Activated B cell treated with CpG ODN at 0.5 μM for 24 hours (primary cell): ENCODE results near the gene BIN2. TPM values are rescaled to one million over a fixed set of nuclear protein-coding genes. Genes with fewer than 3 reads are reported as not detected.
A peak's percentile ranks its signal among the peaks of the same experiment; 100 is the strongest.

ENCODE experiments used
- ATAC-seq: fragments of 200-7000 bp; cut with Tn5 transposase; one replicate; pipeline ENCODE4 v1.10.0; 2021; ENCODE audit warnings: low read depth, mild to moderate bottlenecking, moderate library complexity
- CTCF ChIA-PET: fragments of 350-600 bp; sonication (Branson Sonifier 250); formaldehyde crosslinking; loops from one replicate; lab custom pipeline; 2021; ENCODE audit warnings: antibody characterized with exemption; lab: Charles Lee
- POLR2A ChIA-PET: fragments of 350-600 bp; sonication (Branson Sonifier 250); formaldehyde crosslinking; loops from one replicate; lab custom pipeline; 2021; ENCODE audit warnings: antibody characterized with exemption; lab: Charles Lee
- DNase-seq: peaks from one replicate; pipeline ENCODE4 v3.0.0; 2022
- H3K27ac Mint-ChIP-seq: one replicate; pipeline ENCODE4 v1.8.0; 2020; ENCODE audit warnings: mixed read lengths
- H3K27me3 Mint-ChIP-seq: one replicate; pipeline ENCODE4 v1.8.0; 2021; ENCODE audit warnings: mixed read lengths
- H3K36me3 Mint-ChIP-seq: one replicate; pipeline ENCODE4 v1.8.0; 2021; ENCODE audit warnings: low read depth, mixed read lengths
- H3K4me1 Mint-ChIP-seq: one replicate; pipeline ENCODE4 v1.8.0; 2021; ENCODE audit warnings: mixed read lengths
- H3K4me3 Mint-ChIP-seq: one replicate; pipeline ENCODE4 v1.8.0; 2020; ENCODE audit warnings: mild to moderate bottlenecking, mixed read lengths
- H3K9me3 Mint-ChIP-seq: one replicate; pipeline ENCODE4 v1.8.0; 2020; ENCODE audit warnings: mixed read lengths
- CTCF ChIP-seq: fragments of 200-600 bp; IDR thresholded peaks from one replicate; pipeline ENCODE4 v1.8.0; 2022; ENCODE audit warnings: antibody characterized with exemption, mild to moderate bottlenecking
- intact Hi-C: fragments of 100-400 bp; cut with micrococcal nuclease; formaldehyde crosslinking; loops from one replicate; pipeline ENCODE4 v1.15.1; 2024
- total RNA-seq: library from RNA; stranded (reverse); gene quantifications from 2 replicates; pipeline ENCODE4 v1.2.3, GENCODE V29; 2022

The BIN2 gene
- total RNA-seq, 1 donor from 2014 or later = 25.6 TPM

GRCh38 chr12:51246254-51246853, 77.6 kb downstream of the BIN2 start:
- DNase-seq (no peak), ATAC-seq (peak; percentile 20)
- ChIA-PET POLR2A (interaction anchor here (0.6 to 1.8 kb wide), 3 partner anchors 8 to 20 kb away, joined by 4 to 13 read pairs (median 6); partner anchors contain the start of gene DAZAP2), CTCF (interaction anchor here (1.6 kb wide), 1 partner anchor 95 kb away, joined by 5 read pairs; no protein-coding TSS in a partner anchor)
- H3K27ac Mint-ChIP-seq = peak overlapping the region; percentile 87
- H3K4me1 Mint-ChIP-seq = peaks cover 49% of the 10 kb centered on the region
- TF ChIP-seq CTCF = no peak
- H3K9me3 Mint-ChIP-seq = no peaks in the 10 kb centered on the region
- H3K4me3 Mint-ChIP-seq = no peak overlapping the region
- no peaks in the 10 kb centered on the region for H3K27me3 Mint-ChIP-seq
- intact Hi-C loops = no loop called here
- H3K36me3 Mint-ChIP-seq = peaks cover 54% of the 10 kb centered on the region

GRCh38 chr12:51245476-51246253, 78.3 kb downstream of the BIN2 start:
- Mint-ChIP-seq H3K4me3 (no peak overlapping the region), H3K27me3 (no peaks in the 10 kb centered on the region), H3K9me3 (no peaks in the 10 kb centered on the region), H3K27ac (peak overlapping the region; percentile 87), H3K4me1 (peaks cover 56% of the 10 kb centered on the region), H3K36me3 (peaks cover 58% of the 10 kb centered on the region)
- POLR2A ChIA-PET = interaction anchor here (0.6 to 0.9 kb wide), 3 partner anchors 15 to 76 kb away, joined by 3 to 6 read pairs (median 4); no protein-coding TSS in a partner anchor
- CTCF ChIA-PET = no interaction called here
- DNase-seq (no peak), ATAC-seq (no peak)
- intact Hi-C loops = no loop called here
- no peak for TF ChIP-seq CTCF

- H3K9me3 Mint-ChIP-seq = no peaks in the 10 kb centered on the region
- TF ChIP-seq CTCF = no peak
- ChIA-PET CTCF (interaction anchor here (1.0 to 1.2 kb wide), 2 partner anchors 28 to 97 kb away, joined by 3 read pairs; no protein-coding TSS in a partner anchor), POLR2A (interaction anchor here (1.1 to 2.4 kb wide), 5 partner anchors 9 to 82 kb away, joined by 3 to 12 read pairs (median 6); partner anchors contain the start of genes POU6F1 and SMAGP)
- peaks cover 67% of the 10 kb centered on the region for H3K4me1 Mint-ChIP-seq
- ATAC-seq (no peak), DNase-seq (no peak)
- H3K27ac Mint-ChIP-seq = peak overlapping the region; percentile 27
- intact Hi-C loops = no loop called here
- no peaks in the 10 kb centered on the region for H3K27me3 Mint-ChIP-seq
- peaks cover 61% of the 10 kb centered on the region for H3K36me3 Mint-ChIP-seq
- H3K4me3 Mint-ChIP-seq = no peak overlapping the region
Measured at GRCh38 chr12:51244269-51244668, 79.7 kb downstream of the BIN2 start.

- CTCF ChIA-PET = interaction anchor here (1.1 kb wide), 1 partner anchor 27 kb away, joined by 3 read pairs; no protein-coding TSS in a partner anchor
- peak overlapping the region; percentile 30 for H3K27ac Mint-ChIP-seq
Measured at GRCh38 chr12:51242876-51243275, 81.1 kb downstream of the BIN2 start.

More at GRCh38 chr12:51242876-51243275, 81.1 kb downstream of the BIN2 start:
- intact Hi-C loops = no loop called here
- H3K9me3 Mint-ChIP-seq = no peaks in the 10 kb centered on the region
- H3K4me3 Mint-ChIP-seq = peak overlapping the region; percentile 16
- peaks cover 69% of the 10 kb centered on the region for H3K4me1 Mint-ChIP-seq
- DNase-seq (no peak), ATAC-seq (no peak)
- no peak for TF ChIP-seq CTCF
- no peaks in the 10 kb centered on the region for H3K27me3 Mint-ChIP-seq
- POLR2A ChIA-PET = interaction anchor here (0.9 to 2.4 kb wide), 2 partner anchors 19 to 25 kb away, joined by 4 to 12 read pairs; partner anchors contain the start of gene POU6F1
- H3K36me3 Mint-ChIP-seq = peaks cover 64% of the 10 kb centered on the region
